H54 (cell line): ENCODE measurements around the gene SPACA5B.
A peak's percentile ranks its signal among the peaks of the same experiment; 100 is the strongest.
"Not testable (repeated sequence)": the region's sequence is repeated elsewhere in the genome, so short reads cannot be mapped to it uniquely, and the experiment has no call there.

Experiments used
- DNase-seq: peaks from one replicate; pipeline ENCODE4 v3.0.0; 2011; ENCODE audit warnings: low spot score, mixed read lengths; ENCODE audit not compliant: insufficient read length
- FAIRE-seq: peaks from 3 replicates; lab custom pipeline; 2011; peaks lifted over from hg19 to GRCh38; lab: Jason Lieb, UNC
- POLR2A ChIP-seq: IDR thresholded peaks from 2 replicates; pipeline ENCODE4 v1.6.1; 2011; ENCODE audit warnings: low read depth, mild to moderate bottlenecking, low read length

Gene SPACA5B

GRCh38 chrX:48130326-48130725 is at the start of gene SPACA5B:
Gene SPACA5B, plus strand, starts transcription at chrX:48130626. Its CDS starts 62 bp downstream, at chrX:48130688.
- DNase-seq, FAIRE-seq: not testable (repeated sequence)

- FAIRE-seq (no peak), DNase-seq (peak; percentile 13)
- no peak for TF ChIP-seq POLR2A
Observed at GRCh38 chrX:48083212-48083611, 47.2 kb upstream of the SPACA5B start.

- DNase-seq (no peak), FAIRE-seq (no peak)
- TF ChIP-seq POLR2A = no peak
Observed at GRCh38 chrX:48083706-48084105, 46.7 kb upstream of the SPACA5B start.

GRCh38 chrX:48086082-48086481 is 44.3 kb upstream of the SPACA5B start:
- TF ChIP-seq POLR2A = no peak
- no peak for DNase-seq
- FAIRE-seq = no peak

GRCh38 chrX:48090123-48090522 is 40.3 kb upstream of the SPACA5B start:
- no peak for DNase-seq
- no peak for TF ChIP-seq POLR2A
- no peak for FAIRE-seq

GRCh38 chrX:48092558-48092957 is 37.9 kb upstream of the SPACA5B start:
- FAIRE-seq, DNase-seq: not testable (repeated sequence)

GRCh38 chrX:48101443-48101842 is 29.0 kb upstream of the SPACA5B start:
- no peak for TF ChIP-seq POLR2A
- DNase-seq = no peak
- no peak for FAIRE-seq

GRCh38 chrX:48102874-48103374 is 27.5 kb upstream of the SPACA5B start:
- TF ChIP-seq POLR2A = no peak
- FAIRE-seq (no peak), DNase-seq (no peak)

- no peak for TF ChIP-seq POLR2A
- DNase-seq (no peak), FAIRE-seq (no peak)
Observed at GRCh38 chrX:48107717-48108116, 22.7 kb upstream of the SPACA5B start.

- FAIRE-seq, DNase-seq: not testable (repeated sequence)
Observed at GRCh38 chrX:48125286-48125685, 5.1 kb upstream of the SPACA5B start.

GRCh38 chrX:48132308-48132844 is 1.9 kb downstream of the SPACA5B start:
- not testable (repeated sequence) for DNase-seq, FAIRE-seq

GRCh38 chrX:48139076-48139475 is 8.7 kb downstream of the SPACA5B start:
- not testable (repeated sequence) for FAIRE-seq, DNase-seq

- FAIRE-seq = not testable (repeated sequence)
Observed at GRCh38 chrX:48141810-48142508, 11.5 kb downstream of the SPACA5B start.

GRCh38 chrX:48142697-48143096 is 12.3 kb downstream of the SPACA5B start:
- not testable (repeated sequence) for FAIRE-seq

More at GRCh38 chrX:48141810-48142508, 11.5 kb downstream of the SPACA5B start:
- DNase-seq = not testable (repeated sequence)

GRCh38 chrX:48153769-48154168 is 23.3 kb downstream of the SPACA5B start:
- DNase-seq = no peak
- no peak for FAIRE-seq
- no peak for TF ChIP-seq POLR2A

More at GRCh38 chrX:48142697-48143096, 12.3 kb downstream of the SPACA5B start:
- DNase-seq = not testable (repeated sequence)
